Activated CD8-positive, alpha-beta memory T cell treated with anti-CD3 and anti-CD28 coated beads, Interleukin-2, amount 50 U/mL, for 24 hours (primary cell): ENCODE data around the gene LGALS3BP.

Experiments
- DNase-seq: peaks from one replicate; pipeline ENCODE4 v3.0.0-alpha.2; 2020; ENCODE audit errors: extremely low read depth

Gene LGALS3BP

DNA sequence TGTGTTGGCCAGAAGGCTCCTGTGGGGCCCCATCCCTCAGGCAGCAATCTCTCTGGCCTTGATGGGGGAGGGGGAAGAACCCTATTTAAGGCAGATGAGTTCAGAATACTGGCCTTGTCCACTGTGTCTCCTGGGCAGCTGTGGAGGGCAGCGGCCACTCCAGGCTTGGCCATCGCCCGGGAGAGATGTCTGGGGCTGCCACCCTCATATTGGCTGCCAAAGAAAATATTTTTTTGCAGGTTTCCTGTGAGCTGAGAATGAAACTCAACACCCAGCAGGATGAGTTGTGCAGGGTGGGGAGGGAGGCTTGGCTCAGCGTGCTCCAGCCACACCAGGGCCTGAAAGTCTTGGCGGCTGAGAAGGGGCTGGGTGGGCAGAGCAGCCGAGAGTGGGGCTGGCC lies 40.1 kb downstream of the LGALS3BP start:
- no peak for DNase-seq

DNA sequence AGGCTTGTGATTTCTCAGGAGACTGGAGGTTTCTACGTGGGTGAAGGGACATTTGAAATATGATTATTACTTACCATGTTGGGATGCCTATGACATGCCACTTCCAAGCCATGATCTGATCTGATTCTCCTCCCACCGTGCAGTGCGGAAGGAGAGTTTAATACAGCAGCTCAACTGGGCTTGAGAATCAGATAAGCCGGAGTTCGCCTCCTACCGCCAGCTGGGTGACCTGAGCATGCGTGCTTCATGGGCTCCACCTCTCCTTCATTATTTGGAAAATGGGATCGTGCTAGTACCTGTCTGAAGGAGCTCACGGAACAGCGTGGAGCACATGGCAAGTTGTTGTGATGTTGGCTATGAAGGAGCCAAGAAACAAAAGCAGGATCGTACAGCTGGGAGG lies 42.2 kb downstream of the LGALS3BP start:
- DNase-seq: no peak

DNA sequence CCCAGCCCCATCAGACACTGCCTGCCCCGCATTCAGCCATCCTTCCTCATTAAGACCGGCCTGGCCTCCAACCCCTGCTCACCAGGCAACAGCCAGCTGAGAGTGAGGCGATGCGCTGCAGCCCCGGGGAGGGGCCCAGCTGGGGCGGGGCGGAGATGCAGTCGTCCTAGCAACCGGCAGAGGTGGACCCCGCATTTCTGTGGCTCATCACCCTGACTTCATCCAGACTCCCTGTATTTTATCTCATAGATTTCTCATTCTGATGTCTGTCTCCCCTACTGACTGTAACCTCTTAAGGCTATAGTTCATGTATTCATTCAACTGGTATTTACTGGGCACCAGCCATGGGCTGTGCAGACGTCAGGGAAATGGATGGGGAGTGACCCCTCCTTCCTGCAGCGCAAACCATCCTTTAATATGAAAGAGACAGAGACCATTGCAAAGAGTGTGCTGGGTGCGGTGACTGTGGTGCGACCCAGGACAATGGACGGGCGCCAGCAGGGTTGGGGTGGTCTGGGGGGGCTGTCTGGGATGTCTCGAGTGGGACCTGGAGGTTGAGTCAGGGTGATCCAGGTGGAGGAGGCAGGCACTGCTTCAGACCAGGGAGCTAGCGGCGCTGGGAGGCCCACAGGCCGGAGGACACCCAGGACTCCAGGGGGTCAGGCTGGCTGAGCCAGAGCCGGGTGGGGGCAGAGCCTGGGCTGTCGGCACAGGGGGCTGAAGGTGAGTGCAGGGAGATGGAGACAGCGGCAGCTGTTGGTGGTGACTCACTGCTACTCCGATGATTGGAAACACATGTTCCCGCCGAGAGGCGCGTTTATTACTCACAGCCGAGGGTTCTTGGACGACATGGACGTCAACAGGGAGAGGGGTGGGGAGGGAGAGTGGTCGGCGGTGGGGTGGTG lies 44.1 kb downstream of the LGALS3BP start:
- no peak for DNase-seq

DNA sequence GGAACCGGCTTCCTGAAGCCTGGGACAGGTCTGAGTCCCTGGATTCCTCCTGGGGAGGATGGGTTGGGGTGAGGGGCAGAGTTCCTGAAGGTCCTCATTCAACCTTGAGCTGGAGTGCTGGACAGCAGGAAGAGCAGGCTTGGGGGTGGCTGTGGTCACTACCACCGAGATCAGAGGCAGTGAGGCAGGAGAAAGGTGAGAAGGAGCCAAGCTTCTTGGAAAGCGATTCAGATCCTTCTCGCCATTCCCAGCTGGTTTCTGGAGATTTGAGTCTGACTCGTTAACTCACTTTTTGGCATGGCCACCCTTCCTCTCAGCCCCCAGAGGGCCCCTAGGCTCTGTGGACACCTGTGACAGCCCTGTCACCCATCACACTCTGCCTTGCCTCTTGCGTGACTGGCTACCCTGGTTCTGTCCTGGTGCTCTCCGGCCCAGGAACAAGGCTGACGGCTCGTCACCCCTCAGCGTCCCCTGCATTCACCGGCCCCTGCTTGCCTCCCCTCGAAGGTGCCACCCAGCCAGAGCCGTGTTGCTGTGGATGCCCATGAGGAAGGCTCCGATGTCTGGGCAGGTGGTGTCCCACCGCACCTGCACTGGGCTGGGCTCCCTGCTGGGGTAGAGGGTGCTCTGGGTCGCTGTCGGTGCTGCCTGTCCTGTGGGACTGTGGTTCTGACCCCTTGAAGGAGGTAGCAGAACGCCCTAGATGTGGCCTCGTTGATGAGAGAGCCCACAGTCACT lies 44.9 kb downstream of the LGALS3BP start:
- no peak for DNase-seq

DNA sequence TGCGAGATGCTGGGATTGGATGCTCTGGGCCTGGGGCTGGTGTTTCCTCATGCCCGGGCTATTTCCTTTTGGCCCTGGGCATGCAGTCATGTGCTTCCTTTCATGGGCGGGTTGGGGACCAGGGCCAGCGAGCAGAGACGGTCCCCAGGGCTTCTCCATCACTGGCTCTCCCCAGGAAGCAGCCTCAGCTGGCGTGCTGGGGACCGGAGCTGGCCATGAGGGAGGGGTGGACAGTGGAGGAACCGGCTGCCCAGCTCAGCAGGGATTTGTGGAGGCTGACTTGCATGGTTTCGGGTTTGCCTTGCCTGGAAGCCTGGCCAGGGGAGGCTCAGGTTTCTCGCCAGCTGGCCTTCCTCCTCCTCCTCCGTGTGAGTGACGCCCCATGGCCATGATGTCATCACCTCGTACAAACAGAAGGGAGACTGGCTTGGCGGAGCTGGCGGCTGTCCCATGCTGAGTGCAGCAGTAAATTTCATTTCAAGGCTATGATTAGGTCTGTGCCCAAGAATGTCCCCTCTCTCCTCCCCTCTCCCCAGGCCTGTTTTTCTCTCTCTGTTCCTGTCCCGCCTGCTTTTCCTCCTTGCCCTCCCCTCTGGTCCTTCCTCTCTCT lies 45.7 kb downstream of the LGALS3BP start:
- DNase-seq: no peak

DNA sequence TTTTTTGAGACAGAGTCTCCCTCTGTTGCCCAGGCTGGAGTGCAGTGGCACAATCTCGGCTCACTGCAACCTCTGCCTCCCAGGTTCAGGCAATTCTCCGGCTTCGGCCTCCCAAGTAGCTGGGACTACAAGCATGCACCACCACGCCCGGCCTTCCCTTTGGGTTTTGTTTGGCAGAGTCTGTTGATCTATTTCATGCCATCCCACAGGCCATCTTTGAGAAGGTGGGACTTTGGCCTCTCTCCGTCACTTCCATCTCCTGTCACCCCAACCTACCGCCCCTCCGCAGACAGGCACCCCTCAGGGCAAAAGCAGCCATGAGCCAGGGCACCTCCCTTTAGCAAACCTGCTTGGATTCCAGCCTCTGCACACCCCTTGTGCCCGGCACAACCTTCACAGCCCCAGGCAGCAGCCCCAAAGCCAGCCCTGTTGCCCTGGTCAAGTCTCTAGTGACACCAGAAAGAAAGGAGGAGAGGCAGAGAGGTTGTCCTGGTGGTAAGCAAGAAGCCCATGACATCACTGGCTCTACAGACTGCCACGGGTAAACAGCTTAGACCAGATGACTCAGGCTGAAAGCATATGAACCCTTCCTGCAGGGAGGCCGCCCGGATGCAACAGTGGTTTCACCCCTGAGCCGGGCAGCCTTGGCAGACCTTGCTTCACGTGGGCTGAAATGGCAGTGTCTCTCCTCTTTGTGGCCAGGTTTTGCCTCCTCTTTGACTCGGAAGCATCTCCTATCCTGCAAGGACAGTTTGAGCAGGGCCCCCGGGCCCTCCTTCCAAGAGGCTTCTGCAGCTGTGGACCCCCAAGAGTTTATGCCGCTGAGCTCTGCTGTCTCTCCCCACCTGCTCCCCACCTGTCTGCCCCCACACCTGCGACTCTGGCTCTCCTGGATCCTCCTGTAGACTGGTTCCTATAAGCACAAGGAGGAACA lies 46.4 kb downstream of the LGALS3BP start:
- no peak for DNase-seq

DNA sequence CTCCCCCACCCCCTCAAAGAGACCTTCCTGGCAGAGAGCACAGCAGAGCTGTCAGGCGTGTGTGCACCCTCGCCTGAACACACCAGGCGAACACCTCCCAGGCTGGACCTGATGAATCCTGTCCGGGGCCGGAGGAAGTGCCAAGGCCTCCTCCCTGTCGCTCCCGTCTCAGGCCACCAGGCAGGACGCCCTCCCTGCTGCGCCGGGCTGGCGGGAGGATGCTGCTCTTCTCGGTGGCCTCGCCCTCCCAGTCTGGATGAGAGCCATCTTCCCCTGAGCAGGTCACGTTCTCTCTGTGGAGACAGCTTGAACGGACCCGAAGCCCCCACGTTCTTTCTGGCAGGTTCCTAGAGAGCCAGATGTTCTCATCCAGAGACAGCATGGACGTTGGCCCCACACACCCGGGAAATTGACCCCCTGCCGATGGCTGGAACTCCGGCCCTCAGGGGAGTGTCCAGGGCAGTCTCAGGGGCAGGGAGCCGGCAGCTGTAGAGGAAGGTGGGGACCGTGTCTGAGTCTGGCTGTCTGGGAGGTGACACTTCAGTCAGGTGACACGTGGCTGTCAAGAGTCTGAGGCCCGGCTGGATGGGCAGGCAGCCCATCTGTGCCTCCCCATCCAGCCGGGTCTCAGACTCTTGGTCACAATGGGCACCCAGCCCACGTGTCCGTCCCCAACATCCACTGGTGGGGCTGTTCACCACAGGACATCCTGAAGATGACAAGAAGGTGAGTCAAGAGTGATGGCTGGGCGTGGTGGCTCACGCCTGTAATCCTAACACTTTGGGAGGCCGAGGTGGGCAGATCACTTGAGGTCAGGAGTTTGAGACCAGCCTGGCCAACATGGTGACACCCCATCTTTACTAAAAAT lies 49.6 kb downstream of the LGALS3BP start:
- no peak for DNase-seq

DNA sequence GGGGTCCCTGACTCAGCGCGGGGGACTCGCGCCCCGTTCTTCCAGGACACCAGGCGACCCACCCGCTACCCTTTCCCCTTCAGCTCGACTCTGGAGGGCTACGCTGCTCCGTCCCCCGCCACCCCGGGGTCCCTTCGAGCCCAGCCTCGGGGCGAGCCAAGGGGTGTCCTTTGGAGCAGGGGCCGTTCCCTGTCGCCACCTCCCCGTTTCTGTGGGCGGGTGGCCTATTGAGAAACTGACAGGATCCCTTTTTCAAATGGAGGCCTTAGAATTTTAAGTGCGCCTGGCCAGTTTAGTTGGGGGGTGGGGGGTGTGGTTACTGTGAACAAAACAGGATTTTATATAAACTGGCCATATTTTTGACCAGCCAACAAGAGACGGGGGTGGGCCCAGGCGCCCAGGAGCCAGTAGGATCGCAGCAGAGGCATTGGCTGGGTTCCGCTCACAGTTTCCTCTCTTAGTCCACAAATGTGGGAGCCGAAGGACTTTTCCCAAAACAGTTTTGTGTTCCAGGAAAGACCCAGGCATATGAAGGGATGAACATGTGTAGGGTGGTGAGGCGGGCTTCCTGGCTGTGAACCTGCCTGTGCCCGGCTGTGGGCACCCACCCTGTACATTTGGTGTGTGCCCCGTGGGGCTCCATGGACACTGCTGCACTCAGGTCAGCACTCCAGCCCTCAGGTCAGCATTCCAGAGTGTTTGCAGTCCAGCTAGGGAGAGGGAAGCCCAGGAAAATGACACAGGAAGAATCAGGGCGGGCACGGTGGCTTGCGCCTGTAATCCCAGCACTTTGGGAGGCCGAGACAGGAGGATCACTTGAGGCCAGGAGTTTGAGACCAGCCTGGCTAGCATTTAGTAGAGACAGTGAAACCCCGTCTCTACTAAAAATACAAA lies 53.8 kb downstream of the LGALS3BP start:
- no peak for DNase-seq

DNA sequence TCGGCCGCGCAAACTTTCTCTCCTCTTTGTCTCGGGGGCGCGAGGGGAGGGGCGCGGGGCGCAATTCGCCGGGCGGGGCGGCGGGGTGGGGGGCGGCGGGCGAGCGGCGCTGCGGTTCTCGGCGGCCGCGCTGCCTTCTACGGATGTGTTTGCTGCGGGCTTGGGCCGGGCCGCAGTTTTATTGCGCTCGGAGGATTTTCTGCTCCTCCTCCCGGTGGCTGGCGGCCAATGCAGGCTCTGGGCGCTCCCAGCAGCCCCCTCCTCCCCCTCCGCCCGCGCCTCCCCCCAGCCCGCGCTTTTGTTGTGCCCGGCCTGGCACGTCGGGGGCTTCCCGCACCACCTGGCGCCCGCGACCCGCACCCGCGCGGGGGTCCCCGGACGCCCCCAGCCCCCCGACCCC lies 54.5 kb downstream of the LGALS3BP start, which contains the start of gene TIMP2:
Gene TIMP2 (minus strand): TSS at position 154 of the 400 bp plus-strand sequence. CDS start 299 bp downstream, outside the sequence.
- peak; percentile 8 for DNase-seq

DNA sequence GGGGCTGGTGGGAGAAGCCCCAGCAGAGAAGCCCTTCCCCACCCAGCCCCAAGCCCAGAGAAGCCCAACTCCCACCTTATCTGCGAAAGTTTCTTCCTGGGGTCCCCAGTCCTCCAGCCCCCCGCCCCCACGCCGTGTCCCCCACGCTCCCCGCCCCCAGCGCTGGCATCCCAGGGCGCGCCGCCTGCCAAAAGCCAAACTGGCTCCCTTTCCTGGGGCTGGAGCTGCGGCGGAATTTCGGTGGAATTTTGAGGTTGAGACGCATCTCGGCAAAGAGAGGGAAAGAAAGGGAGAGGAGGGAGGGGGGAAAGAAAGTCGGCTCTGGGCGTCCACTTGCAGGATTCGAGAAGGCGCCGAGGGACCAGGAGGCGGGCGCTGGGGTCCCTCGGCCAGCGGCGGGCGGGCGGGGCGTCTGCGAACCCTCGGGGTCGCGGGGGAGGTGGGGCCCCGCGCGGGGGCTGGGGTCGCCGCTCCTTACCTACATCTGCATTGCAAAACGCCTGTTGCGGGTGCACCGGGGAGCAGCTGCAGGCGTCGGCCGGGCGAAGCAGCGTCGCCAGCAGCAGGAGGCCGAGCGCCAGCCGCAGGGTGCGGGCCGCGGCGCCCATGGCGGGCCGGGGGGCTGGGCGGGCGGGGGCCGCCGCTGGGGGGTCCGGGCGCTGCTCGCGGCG lies 55.1 kb downstream of the LGALS3BP start:
- DNase-seq: no peak

DNA sequence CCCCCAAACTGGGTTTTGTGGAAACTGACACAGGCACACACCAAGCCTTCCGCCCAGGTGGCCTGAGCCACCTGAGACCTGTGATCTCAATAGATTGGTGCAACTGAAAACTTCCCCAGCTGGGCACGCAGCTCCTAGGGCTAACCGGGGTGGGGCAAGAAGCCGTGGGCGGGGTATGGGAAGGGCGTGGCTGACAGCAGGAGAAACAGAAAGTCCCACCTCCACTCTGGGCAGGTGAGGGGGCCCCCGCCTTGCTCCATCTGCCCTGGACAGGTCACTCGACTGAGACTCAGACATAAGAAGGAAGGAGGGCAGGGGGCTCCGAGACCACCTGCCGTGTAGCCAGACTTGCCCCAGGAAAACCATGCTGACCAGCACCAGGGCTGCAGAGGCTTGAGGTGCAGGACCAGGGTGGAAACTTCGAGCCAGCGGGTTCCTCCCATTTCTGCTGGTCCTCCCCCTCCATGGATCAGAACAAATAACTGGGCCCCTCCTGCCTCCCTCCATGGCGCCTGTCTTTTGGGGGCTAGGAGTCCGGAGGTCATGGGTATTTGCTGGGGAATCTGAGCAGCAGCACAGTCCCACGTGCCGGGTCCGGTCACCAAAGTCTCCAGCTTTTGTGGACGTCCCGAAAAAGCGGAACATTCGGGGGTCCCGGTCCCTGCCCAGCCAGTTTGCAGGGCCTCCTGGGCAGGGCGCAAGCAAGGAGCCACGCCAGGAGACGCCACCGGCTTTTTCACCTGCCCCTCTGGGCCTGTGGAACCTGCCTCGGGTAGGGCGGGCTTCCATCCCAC lies 55.9 kb downstream of the LGALS3BP start:
- DNase-seq: no peak

DNA sequence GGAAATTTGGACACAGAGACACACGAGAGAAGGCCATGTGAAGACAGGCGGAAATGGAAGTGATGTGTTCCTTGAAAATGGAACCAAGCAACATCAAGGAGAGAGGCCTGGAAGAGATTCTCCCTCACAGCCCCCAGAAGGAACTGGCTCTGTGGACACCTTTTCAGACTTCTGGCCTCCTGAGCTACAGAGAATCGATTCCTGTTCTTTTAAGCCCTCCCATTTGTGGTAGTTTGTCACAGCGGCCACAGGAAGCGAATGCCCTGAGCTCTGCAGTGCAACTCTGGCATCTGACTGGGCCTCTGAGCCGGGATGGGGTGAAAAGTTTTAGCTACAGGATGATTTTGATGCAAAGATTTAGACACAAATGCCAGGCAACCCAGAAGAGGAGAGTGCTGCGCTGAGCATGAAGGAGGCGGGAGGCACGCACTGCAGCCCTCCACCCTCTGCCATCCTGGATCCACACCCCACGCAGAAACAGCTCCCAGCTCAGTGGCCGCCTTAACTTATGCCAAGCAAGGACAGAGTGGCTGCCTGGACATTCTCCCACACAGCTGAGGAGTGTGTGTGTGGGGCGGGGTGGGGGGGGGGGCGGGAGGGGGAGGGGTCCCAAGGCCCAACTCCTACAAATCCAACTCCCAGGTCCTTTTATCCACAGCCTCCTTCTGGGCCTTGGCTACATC lies 56.8 kb downstream of the LGALS3BP start:
- DNase-seq: no peak

DNA sequence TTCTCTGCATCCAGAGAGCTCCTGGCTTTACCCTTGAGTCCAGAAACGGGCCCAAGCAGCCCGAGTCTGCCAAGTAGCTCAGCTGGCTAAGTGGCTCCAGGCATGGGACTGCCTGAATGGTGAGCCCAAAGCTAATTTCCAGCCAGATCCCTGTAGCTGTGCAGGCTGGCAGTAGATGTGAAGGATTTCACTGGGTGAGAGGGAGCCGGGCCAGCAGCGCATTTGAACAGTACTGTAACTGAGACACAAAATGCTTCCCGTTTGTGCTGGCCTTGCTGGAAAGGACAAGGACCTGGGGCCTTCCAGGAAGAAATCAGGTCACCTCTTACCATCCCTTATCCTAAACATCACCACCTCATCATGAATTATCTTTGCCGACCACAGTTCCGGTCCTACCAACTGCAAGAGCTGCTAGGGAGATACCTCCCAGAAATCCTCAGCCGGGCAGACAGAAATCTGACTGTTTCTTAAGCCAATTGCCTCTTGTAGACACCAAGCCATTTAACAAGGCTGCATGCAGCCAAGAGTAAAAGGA lies 58.2 kb downstream of the LGALS3BP start:
- DNase-seq: no peak
